ENCODE data around the gene KIF16B.

DNA sequence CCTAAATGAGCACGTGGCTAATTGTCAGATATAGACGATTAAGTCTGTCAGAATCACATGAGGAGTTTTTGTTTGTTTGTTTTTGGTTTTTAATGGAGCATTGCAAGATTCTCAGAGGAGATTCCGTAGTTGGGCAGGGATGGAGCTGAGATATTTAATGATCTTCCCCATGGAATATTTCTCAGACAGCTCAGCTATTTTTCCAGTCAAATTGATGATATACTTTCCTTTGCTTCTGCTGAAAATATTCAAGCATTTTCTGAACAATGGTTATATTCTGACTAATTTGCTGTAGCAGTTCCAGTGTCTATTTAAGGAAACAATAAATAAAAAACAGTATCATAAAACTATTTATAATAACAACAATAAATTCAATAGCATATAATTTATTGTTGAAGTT lies 348.4 kb downstream of the KIF16B start:
- no peak for TF ChIP-seq ZNF556 (CRISPR knock-in tag; IDR thresholded peaks at IDR 0.05; ENCODE audit: borderline replicate concordance)
- no peak for TF ChIP-seq ZBTB8A (CRISPR knock-in tag; IDR thresholded peaks at IDR 0.05; ENCODE audit: borderline replicate concordance, low read depth)
- no peak for TF ChIP-seq GTF2F1 (IDR thresholded peaks at IDR 0.05; ENCODE audit: low read length)
- no peak for TF ChIP-seq CTCF (CRISPR knock-in tag; IDR thresholded peaks at IDR 0.05)
- no peak for TF ChIP-seq KDM4B (CRISPR knock-in tag; IDR thresholded peaks at IDR 0.05)
- TF ChIP-seq CCAR2 (optimal IDR thresholded peaks at IDR 0.05; ENCODE audit: low read depth, low read length), result no peak
- TF ChIP-seq CHD2 (IDR thresholded peaks at IDR 0.05; ENCODE audit: low read depth, low read length), result no peak
